SJCRH30 (cell line): ENCODE data around the gene INPP5A. TPM values are rescaled to one million over a fixed set of nuclear protein-coding genes. Genes with fewer than 3 reads are reported as not detected.

Experiments
- DNase-seq, 2 experiments: peaks; one replicate each; pipeline ENCODE4 v3.0.0-alpha.2; 2015 to 2020
- H3K27ac ChIP-seq: fragments of 250-450 bp; sonication (Bioruptor Pico); 2 replicates; pipeline ENCODE4 v1.5.1; 2020; ENCODE audit warnings: mild to moderate bottlenecking, moderate library complexity
- H3K27me3 ChIP-seq: fragments of 250-450 bp; sonication (Bioruptor Pico); 2 replicates; pipeline ENCODE4 v1.5.1; 2020; ENCODE audit warnings: mild to moderate bottlenecking, moderate library complexity
- H3K36me3 ChIP-seq: fragments of 250-450 bp; sonication (Bioruptor Pico); 2 replicates; pipeline ENCODE4 v1.5.1; 2020; ENCODE audit warnings: mild to moderate bottlenecking, moderate library complexity
- H3K4me1 ChIP-seq: fragments of 250-450 bp; sonication (Bioruptor Pico); 2 replicates; pipeline ENCODE4 v1.5.1; 2020; ENCODE audit warnings: mild to moderate bottlenecking, moderate library complexity
- H3K4me3 ChIP-seq: fragments of 250-450 bp; sonication (Bioruptor Pico); 2 replicates; pipeline ENCODE4 v1.5.1; 2020; ENCODE audit warnings: mild to moderate bottlenecking, moderate library complexity
- H3K9me3 ChIP-seq: fragments of 250-450 bp; sonication (Bioruptor Pico); replicated peaks from 2 replicates; pipeline ENCODE4 v1.5.1; 2020; ENCODE audit warnings: mild to moderate bottlenecking, moderate library complexity
- total RNA-seq: library from RNA; depleted of rRNA; stranded (reverse); fragments of >200 nt; shearing (Covaris generic); gene quantifications from 2 replicates; pipeline ENCODE4 v1.2.3, GENCODE V29; 2014

Gene INPP5A
- total RNA-seq, 1 experiment from 2014 or later = 22.4 TPM

GRCh38 chr10:132712291-132712690 is 174.7 kb downstream of the INPP5A start:
- no peak overlapping the region for H3K27ac ChIP-seq
- no peak overlapping the region for H3K4me3 ChIP-seq
- no peaks in the 10 kb centered on the region for H3K36me3 ChIP-seq
- H3K4me1 ChIP-seq = no peaks in the 10 kb centered on the region
- no peaks in the 10 kb centered on the region for H3K27me3 ChIP-seq
- no peaks in the 10 kb centered on the region for H3K9me3 ChIP-seq
- DNase-seq = no peak

GRCh38 chr10:132712743-132713142 is 175.2 kb downstream of the INPP5A start:
- H3K27me3 ChIP-seq = no peaks in the 10 kb centered on the region
- no peaks in the 10 kb centered on the region for H3K36me3 ChIP-seq
- DNase-seq = no peak
- H3K4me1 ChIP-seq = no peaks in the 10 kb centered on the region
- H3K27ac ChIP-seq = no peak overlapping the region
- H3K9me3 ChIP-seq = no peaks in the 10 kb centered on the region
- H3K4me3 ChIP-seq = no peak overlapping the region

- Histone ChIP-seq H3K4me1 (no peaks in the 10 kb centered on the region), H3K36me3 (no peaks in the 10 kb centered on the region), H3K27me3 (no peaks in the 10 kb centered on the region), H3K9me3 (no peaks in the 10 kb centered on the region), H3K27ac (no peak overlapping the region), H3K4me3 (no peak overlapping the region)
- no peak for DNase-seq
Observed at GRCh38 chr10:132713421-132714095, 176.0 kb downstream of the INPP5A start.

- Histone ChIP-seq H3K27ac (no peak overlapping the region), H3K4me1 (no peaks in the 10 kb centered on the region), H3K36me3 (no peaks in the 10 kb centered on the region), H3K9me3 (no peaks in the 10 kb centered on the region), H3K27me3 (no peaks in the 10 kb centered on the region), H3K4me3 (no peak overlapping the region)
- no peak for DNase-seq
Observed at GRCh38 chr10:132714096-132714985, 176.8 kb downstream of the INPP5A start.

- H3K4me3 ChIP-seq = no peak overlapping the region
- H3K27me3 ChIP-seq = no peaks in the 10 kb centered on the region
- no peaks in the 10 kb centered on the region for H3K4me1 ChIP-seq
- no peaks in the 10 kb centered on the region for H3K36me3 ChIP-seq
- H3K27ac ChIP-seq = no peak overlapping the region
- no peaks in the 10 kb centered on the region for H3K9me3 ChIP-seq
- DNase-seq = no peak
Observed at GRCh38 chr10:132714986-132715775, 177.6 kb downstream of the INPP5A start.

- no peak overlapping the region for H3K27ac ChIP-seq
- no peaks in the 10 kb centered on the region for H3K4me1 ChIP-seq
- H3K27me3 ChIP-seq = no peaks in the 10 kb centered on the region
- H3K4me3 ChIP-seq = no peak overlapping the region
- no peaks in the 10 kb centered on the region for H3K36me3 ChIP-seq
- H3K9me3 ChIP-seq = no peaks in the 10 kb centered on the region
- DNase-seq = no peak
Observed at GRCh38 chr10:132715776-132716680, 178.4 kb downstream of the INPP5A start.

- Histone ChIP-seq H3K9me3 (no peaks in the 10 kb centered on the region), H3K4me1 (peaks cover 2% of the 10 kb centered on the region; the same call in 1 of the 2 replicates), H3K27me3 (no peaks in the 10 kb centered on the region), H3K27ac (no peak overlapping the region), H3K4me3 (no peak overlapping the region), H3K36me3 (no peaks in the 10 kb centered on the region)
- no peak for DNase-seq
Observed at GRCh38 chr10:132716691-132717490, 179.3 kb downstream of the INPP5A start.

- DNase-seq = peak; percentile 45 to 65
- H3K36me3 ChIP-seq = no peaks in the 10 kb centered on the region
- H3K4me3 ChIP-seq = peak overlapping the region; percentile 1; the same call in 1 of the 2 replicates
- H3K9me3 ChIP-seq = no peaks in the 10 kb centered on the region
- peaks cover 15% of the 10 kb centered on the region for H3K4me1 ChIP-seq
- H3K27me3 ChIP-seq = no peaks in the 10 kb centered on the region
- peak overlapping the region; percentile 98 for H3K27ac ChIP-seq
Observed at GRCh38 chr10:132721725-132722124, 184.1 kb downstream of the INPP5A start.

GRCh38 chr10:132722394-132723329 is 185.1 kb downstream of the INPP5A start:
- Histone ChIP-seq H3K4me3 (peak overlapping the region; percentile 36), H3K36me3 (no peaks in the 10 kb centered on the region), H3K4me1 (peaks cover 15% of the 10 kb centered on the region), H3K9me3 (no peaks in the 10 kb centered on the region), H3K27ac (peak overlapping the region; percentile 98), H3K27me3 (no peaks in the 10 kb centered on the region)
- DNase-seq = peak; percentile 89 to 90

- Histone ChIP-seq H3K4me3 (peak overlapping the region; percentile 36), H3K9me3 (no peaks in the 10 kb centered on the region), H3K36me3 (no peaks in the 10 kb centered on the region), H3K27me3 (no peaks in the 10 kb centered on the region), H3K27ac (peak overlapping the region; percentile 98), H3K4me1 (peaks cover 15% of the 10 kb centered on the region)
- peak in 1 of 2 experiments; percentile 66 for DNase-seq
Observed at GRCh38 chr10:132723330-132723970, 185.9 kb downstream of the INPP5A start.

- DNase-seq = peak in 1 of 2 experiments; percentile 13
- H3K27ac ChIP-seq = no peak overlapping the region; the same call in 1 of the 2 replicates
Observed at GRCh38 chr10:132724446-132724845, 186.9 kb downstream of the INPP5A start.

GRCh38 chr10:132725202-132725601 is 187.6 kb downstream of the INPP5A start:
- no peaks in the 10 kb centered on the region for H3K36me3 ChIP-seq
- H3K4me1 ChIP-seq = peaks cover 15% of the 10 kb centered on the region
- no peak overlapping the region for H3K4me3 ChIP-seq
- H3K27me3 ChIP-seq = no peaks in the 10 kb centered on the region
- DNase-seq = no peak
- no peak overlapping the region for H3K27ac ChIP-seq
- no peaks in the 10 kb centered on the region for H3K9me3 ChIP-seq

More at GRCh38 chr10:132724446-132724845, 186.9 kb downstream of the INPP5A start:
- no peaks in the 10 kb centered on the region for H3K27me3 ChIP-seq
- no peak overlapping the region for H3K4me3 ChIP-seq
- H3K4me1 ChIP-seq = peaks cover 15% of the 10 kb centered on the region
- no peaks in the 10 kb centered on the region for H3K36me3 ChIP-seq
- H3K9me3 ChIP-seq = no peaks in the 10 kb centered on the region
